Karpas-422 (cell line): ENCODE measurements around the gene CEP104. TPM values are rescaled to one million over a fixed set of nuclear protein-coding genes. Genes with fewer than 3 reads are reported as not detected.

Experiments used
- DNase-seq: peaks from one replicate; pipeline ENCODE4 v3.0.0-alpha.2; 2015
- H2AFZ ChIP-seq: fragments of 200-600 bp; sonication (generic); 2 replicates; pipeline ENCODE4 v1.6.1; 2014; ENCODE audit warnings: antibody characterized with exemption, low read length, mixed read lengths
- H3K27ac ChIP-seq: fragments of 200-600 bp; sonication (generic); 2 replicates; pipeline ENCODE4 v1.5.1; 2014; ENCODE audit warnings: mild to moderate bottlenecking, low read length, moderate library complexity
- H3K27me3 ChIP-seq: fragments of 200-600 bp; sonication (generic); 2 replicates; pipeline ENCODE4 v1.6.1; 2014; ENCODE audit warnings: low read length, mixed read lengths
- H3K36me3 ChIP-seq: fragments of 200-600 bp; sonication (generic); 2 replicates; pipeline ENCODE4 v1.6.1; 2014; ENCODE audit warnings: low read length, mixed read lengths; ENCODE audit not compliant: insufficient read depth
- H3K4me1 ChIP-seq: fragments of 200-600 bp; sonication (generic); 2 replicates; pipeline ENCODE4 v1.6.1; 2014; ENCODE audit warnings: mild to moderate bottlenecking, low read length, mixed read lengths
- H3K4me2 ChIP-seq: fragments of 200-600 bp; sonication (generic); 2 replicates; pipeline ENCODE4 v1.6.1; 2014; ENCODE audit warnings: low read length, low read depth, mild to moderate bottlenecking; ENCODE audit not compliant: poor library complexity, severe bottlenecking
- H3K4me3 ChIP-seq: fragments of 200-600 bp; sonication (generic); 2 replicates; pipeline ENCODE4 v1.5.1; 2014; ENCODE audit warnings: mild to moderate bottlenecking, antibody characterized with exemption, low read length, mixed read lengths
- H3K79me2 ChIP-seq: fragments of 200-600 bp; sonication (generic); 2 replicates; pipeline ENCODE4 v1.6.1; 2014; ENCODE audit warnings: mild to moderate bottlenecking, low read length, mixed read lengths
- H3K9ac ChIP-seq: fragments of 200-600 bp; sonication (generic); 2 replicates; pipeline ENCODE4 v1.6.0; 2014; ENCODE audit warnings: low read length
- H3K9me2 ChIP-seq: fragments of 200-600 bp; sonication (generic), shearing (Covaris generic); replicated peaks from 2 replicates; pipeline ENCODE4 v1.6.0; 2014; ENCODE audit warnings: mild to moderate bottlenecking, low read length, moderate library complexity; ENCODE audit not compliant: insufficient read depth
- H3K9me3 ChIP-seq: fragments of 300-700, 200-600 bp; sonication (generic); 2 replicates; pipeline ENCODE4 v1.6.1; 2014; ENCODE audit warnings: low read length, mixed read lengths
- H4K20me1 ChIP-seq: fragments of 200-600 bp; sonication (generic); 2 replicates; pipeline ENCODE4 v1.6.1; 2014; ENCODE audit warnings: mild to moderate bottlenecking, antibody characterized with exemption, low read length, low read depth; ENCODE audit not compliant: insufficient read depth
- total RNA-seq: library from RNA; depleted of rRNA; stranded (reverse); fragments of >200 nt; shearing (Covaris generic); gene quantifications from 2 replicates; pipeline ENCODE4 v1.2.3, GENCODE V29; 2014; ENCODE audit warnings: low replicate concordance

CEP104 gene
- total RNA-seq, 1 experiment from 2014 or later, result 19.9 TPM

DNA sequence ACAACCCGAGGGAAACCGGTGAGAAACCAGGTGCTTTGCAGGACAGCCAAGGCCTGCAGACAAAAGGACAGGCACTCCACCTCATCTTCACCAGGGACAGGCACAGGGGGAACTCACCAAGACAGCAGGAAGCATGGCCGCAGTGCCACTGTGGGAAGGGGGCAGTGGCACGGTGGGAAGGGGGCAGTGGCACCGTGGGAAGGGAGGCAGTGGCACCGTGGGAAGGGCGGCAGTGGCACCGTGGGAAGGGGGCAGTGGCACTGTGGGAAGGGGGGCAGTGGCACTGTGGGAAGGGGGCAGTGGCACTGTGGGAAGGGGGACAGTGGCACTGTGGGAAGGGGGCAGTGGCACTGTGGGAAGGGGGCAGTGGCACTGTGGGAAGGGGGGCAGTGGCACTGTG is 32.4 kb downstream of the CEP104 start:
- H3K36me3 ChIP-seq, result peaks cover 15% of the 10 kb centered on the region; the same call in 1 of the 2 replicates
- no peak overlapping the region for H2AFZ ChIP-seq
- H3K9me3 ChIP-seq, result no peaks in the 10 kb centered on the region
- no peak overlapping the region for H3K9ac ChIP-seq
- no peak overlapping the region for H3K4me3 ChIP-seq
- H4K20me1 ChIP-seq, result no peaks in the 10 kb centered on the region
- H3K9me2 ChIP-seq, result no peaks in the 10 kb centered on the region
- no peaks in the 10 kb centered on the region for H3K4me1 ChIP-seq
- H3K27me3 ChIP-seq, result no peaks in the 10 kb centered on the region
- H3K27ac ChIP-seq, result no peak overlapping the region
- H3K4me2 ChIP-seq, result no peak overlapping the region
- no peak for DNase-seq
- H3K79me2 ChIP-seq, result no peaks in the 10 kb centered on the region

DNA sequence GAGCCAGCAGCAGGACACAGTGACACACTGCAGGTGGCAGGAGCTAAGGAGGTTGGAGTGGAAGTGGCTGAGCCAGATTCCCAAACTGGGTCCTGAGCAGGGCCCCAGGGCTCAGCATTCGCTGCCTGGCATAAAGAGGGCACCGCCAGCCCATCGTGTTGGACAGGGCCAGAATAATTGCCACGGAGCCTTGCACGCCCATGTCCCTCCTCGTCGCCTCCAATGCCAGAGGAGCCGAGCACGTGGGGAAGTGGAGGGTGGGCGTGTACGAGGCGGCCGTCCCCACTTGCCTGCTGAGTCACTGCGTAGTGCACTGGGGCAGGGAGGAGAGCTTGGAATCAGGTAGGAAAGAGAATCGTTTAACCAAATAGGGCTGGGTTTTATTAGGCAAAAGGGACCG is 34.6 kb downstream of the CEP104 start:
- no peak for DNase-seq
- Histone ChIP-seq H3K9me3 (no peaks in the 10 kb centered on the region), H3K27me3 (no peaks in the 10 kb centered on the region), H3K4me1 (no peaks in the 10 kb centered on the region), H3K36me3 (peaks cover 6% of the 10 kb centered on the region; the same call in 1 of the 2 replicates), H3K4me3 (no peak overlapping the region), H3K27ac (no peak overlapping the region), H3K9ac (no peak overlapping the region), H3K4me2 (no peak overlapping the region), H2AFZ (no peak overlapping the region), H4K20me1 (no peaks in the 10 kb centered on the region), H3K9me2 (no peaks in the 10 kb centered on the region), H3K79me2 (no peaks in the 10 kb centered on the region)

DNA sequence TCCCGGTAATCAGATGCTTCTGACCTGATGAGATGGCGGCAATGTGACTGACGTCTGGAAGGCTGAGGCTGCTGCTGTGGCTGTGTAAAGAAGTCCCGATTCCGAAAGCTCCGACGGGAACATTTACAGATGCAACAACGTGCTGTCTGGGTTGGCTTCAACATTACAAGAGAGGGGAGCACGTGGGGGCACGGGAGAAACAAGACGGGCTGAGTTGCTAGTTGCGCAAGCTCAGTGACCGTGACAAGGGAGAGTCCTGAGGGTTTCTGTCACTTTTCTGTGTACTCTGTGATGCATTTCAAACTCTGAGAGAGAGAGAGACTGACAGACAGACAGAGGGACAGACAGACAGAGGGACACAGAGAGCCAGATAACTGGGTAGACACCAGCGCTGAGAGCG is 35.1 kb downstream of the CEP104 start:
- H3K4me1 ChIP-seq, result no peaks in the 10 kb centered on the region
- H3K27ac ChIP-seq, result no peak overlapping the region
- H2AFZ ChIP-seq, result no peak overlapping the region
- no peaks in the 10 kb centered on the region for H3K79me2 ChIP-seq
- DNase-seq, result no peak
- H3K9me3 ChIP-seq, result no peaks in the 10 kb centered on the region
- H3K4me3 ChIP-seq, result no peak overlapping the region
- no peaks in the 10 kb centered on the region for H4K20me1 ChIP-seq
- H3K9ac ChIP-seq, result no peak overlapping the region
- H3K27me3 ChIP-seq, result no peaks in the 10 kb centered on the region
- H3K9me2 ChIP-seq, result no peaks in the 10 kb centered on the region
- no peak overlapping the region for H3K4me2 ChIP-seq
- peaks cover 6% of the 10 kb centered on the region; the same call in 1 of the 2 replicates for H3K36me3 ChIP-seq

DNA sequence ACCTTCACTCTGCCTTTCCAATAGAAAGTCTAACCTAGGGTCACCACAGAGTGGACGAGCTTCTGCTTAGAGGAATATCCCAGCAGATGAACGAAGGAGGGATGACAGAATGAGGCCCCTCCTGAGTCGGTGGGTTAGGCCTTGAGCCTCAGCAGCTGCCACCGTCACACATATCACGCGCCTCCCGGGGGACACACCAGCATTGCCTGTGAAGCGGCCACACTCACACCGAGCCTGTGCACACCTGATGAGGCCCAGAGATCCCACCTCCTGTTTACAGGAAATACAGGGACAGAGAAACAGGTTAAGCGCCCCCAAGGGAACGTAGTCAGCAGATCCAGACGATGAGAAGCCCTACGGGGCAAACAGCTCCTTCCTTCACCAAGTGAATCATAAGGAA is 35.6 kb downstream of the CEP104 start:
- no peaks in the 10 kb centered on the region for H3K27me3 ChIP-seq
- no peak overlapping the region for H3K4me2 ChIP-seq
- DNase-seq, result no peak
- no peak overlapping the region for H3K27ac ChIP-seq
- H4K20me1 ChIP-seq, result no peaks in the 10 kb centered on the region
- H3K9me2 ChIP-seq, result no peaks in the 10 kb centered on the region
- H2AFZ ChIP-seq, result no peak overlapping the region
- no peaks in the 10 kb centered on the region for H3K9me3 ChIP-seq
- H3K4me1 ChIP-seq, result no peaks in the 10 kb centered on the region
- no peaks in the 10 kb centered on the region for H3K79me2 ChIP-seq
- no peak overlapping the region for H3K4me3 ChIP-seq
- peaks cover 6% of the 10 kb centered on the region; the same call in 1 of the 2 replicates for H3K36me3 ChIP-seq
- H3K9ac ChIP-seq, result no peak overlapping the region

DNA sequence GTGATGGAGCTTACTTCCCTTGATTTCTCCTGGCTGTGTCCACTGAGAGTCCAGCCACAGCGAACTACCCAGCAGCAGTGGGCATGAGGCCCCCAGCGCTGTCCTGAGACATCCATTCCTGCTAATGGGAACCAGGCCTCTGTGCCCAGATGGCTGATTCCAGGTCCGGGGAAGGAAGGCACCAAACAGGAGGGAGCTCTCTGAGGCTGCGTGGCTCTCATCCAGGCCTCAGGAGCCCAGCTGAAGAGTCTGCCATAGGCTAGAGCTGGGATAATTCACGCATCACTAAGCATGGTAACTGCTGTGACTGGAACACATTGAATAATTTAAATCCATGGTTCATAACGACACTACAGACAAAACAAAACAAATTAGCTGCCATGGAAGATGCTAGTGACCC is 36.0 kb downstream of the CEP104 start:
- Histone ChIP-seq H3K4me3 (no peak overlapping the region), H3K4me2 (no peak overlapping the region), H2AFZ (no peak overlapping the region), H3K79me2 (no peaks in the 10 kb centered on the region), H3K27me3 (no peaks in the 10 kb centered on the region), H3K27ac (no peak overlapping the region), H3K9ac (no peak overlapping the region), H3K9me3 (no peaks in the 10 kb centered on the region), H3K4me1 (no peaks in the 10 kb centered on the region), H3K9me2 (no peaks in the 10 kb centered on the region), H4K20me1 (no peaks in the 10 kb centered on the region), H3K36me3 (peaks cover 6% of the 10 kb centered on the region; the same call in 1 of the 2 replicates)
- no peak for DNase-seq

DNA sequence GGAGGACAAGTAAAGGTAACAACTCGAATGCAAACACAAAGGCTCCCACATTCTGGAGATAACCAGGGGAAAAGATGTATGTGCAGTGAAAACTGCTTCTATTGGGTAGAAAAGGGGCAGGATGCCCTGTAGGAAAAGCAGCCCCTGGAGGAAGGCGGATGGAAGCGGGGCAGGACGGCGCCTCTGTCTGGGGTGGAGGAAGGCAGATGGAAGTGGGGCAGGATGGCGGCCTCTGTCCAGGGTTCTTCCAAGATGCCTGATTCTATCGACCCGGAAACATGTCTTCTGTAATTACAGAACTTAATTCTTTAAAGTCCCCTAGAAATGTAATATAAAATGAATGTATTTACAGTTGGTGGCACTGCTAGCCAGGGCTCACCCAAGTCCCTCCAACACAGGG is 36.7 kb downstream of the CEP104 start:
- H3K4me3 ChIP-seq, result no peak overlapping the region
- no peaks in the 10 kb centered on the region for H3K4me1 ChIP-seq
- peaks cover 6% of the 10 kb centered on the region; the same call in 1 of the 2 replicates for H3K36me3 ChIP-seq
- H3K27me3 ChIP-seq, result no peaks in the 10 kb centered on the region
- no peaks in the 10 kb centered on the region for H3K9me2 ChIP-seq
- no peak overlapping the region for H2AFZ ChIP-seq
- no peak overlapping the region for H3K9ac ChIP-seq
- H3K79me2 ChIP-seq, result no peaks in the 10 kb centered on the region
- no peak overlapping the region for H3K27ac ChIP-seq
- H3K4me2 ChIP-seq, result no peak overlapping the region
- H4K20me1 ChIP-seq, result no peaks in the 10 kb centered on the region
- no peak for DNase-seq
- no peaks in the 10 kb centered on the region for H3K9me3 ChIP-seq

DNA sequence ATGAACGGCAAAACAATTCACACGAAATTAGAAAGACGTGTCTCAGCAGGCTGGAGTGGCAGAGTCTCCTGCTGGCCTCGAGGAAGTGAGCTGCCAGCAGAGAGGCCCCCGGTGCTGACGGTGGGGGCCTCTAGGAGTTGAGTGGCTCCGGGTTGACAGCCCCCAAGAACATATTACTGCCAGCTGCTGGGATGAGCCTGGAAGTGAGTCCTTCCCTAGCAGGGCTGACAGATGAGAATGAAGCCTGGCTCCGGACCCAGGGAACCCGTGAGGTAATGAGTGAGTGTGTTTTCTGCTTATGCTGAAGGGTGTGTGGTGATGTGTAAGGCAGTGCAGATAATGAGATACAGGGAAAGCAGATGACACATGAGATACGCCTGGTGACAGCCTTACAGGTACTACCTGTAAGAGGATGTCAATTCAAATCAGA is 37.2 kb downstream of the CEP104 start:
- Histone ChIP-seq H3K9me2 (no peaks in the 10 kb centered on the region), H3K27me3 (no peaks in the 10 kb centered on the region), H3K4me3 (no peak overlapping the region), H4K20me1 (no peaks in the 10 kb centered on the region), H3K79me2 (no peaks in the 10 kb centered on the region), H3K27ac (no peak overlapping the region), H3K9ac (no peak overlapping the region), H3K9me3 (no peaks in the 10 kb centered on the region), H3K4me2 (no peak overlapping the region), H3K36me3 (peaks cover 6% of the 10 kb centered on the region; the same call in 1 of the 2 replicates), H2AFZ (no peak overlapping the region), H3K4me1 (no peaks in the 10 kb centered on the region)
- DNase-seq, result no peak

DNA sequence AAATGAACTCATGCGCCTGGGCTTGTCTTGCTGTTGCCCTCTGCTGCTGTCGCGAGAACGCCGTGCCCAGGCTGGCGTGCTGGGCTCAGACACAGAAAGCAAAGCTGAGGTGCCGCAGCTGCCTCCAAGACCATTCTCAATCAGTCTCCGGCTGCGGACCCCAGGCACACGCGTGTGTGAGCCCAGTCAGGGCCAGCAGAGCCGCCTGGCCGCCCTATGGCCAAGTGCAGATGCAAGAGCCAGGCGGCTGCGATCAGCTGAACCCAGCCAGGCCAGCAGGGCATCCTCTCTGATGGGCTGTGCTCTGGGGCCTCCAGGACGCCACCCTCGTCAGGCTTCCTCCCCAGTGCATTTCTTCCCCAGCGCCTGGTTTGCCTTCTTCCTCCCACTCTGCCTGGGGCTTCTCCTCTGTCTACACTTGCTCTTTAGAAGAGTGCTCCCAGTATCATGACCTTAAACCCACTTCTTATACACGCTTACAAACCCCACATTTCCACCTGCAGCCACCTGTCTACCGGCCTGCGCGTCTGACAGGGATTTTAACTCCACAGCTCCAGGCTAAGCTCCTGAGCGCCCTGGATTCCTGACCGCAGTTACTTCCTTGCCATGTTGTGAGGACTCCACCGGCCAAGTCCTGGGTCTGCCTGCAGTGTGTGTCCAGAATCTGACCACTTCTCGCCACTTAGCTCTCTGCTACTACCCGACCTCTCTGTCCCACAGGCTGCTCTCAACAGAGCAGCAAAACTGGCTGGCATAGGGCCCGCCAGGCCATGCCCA is 39.0 kb downstream of the CEP104 start:
- DNase-seq, result no peak
- no peaks in the 10 kb centered on the region for H3K4me1 ChIP-seq
- H2AFZ ChIP-seq, result no peak overlapping the region
- H3K9me3 ChIP-seq, result no peaks in the 10 kb centered on the region
- H3K9me2 ChIP-seq, result no peaks in the 10 kb centered on the region
- no peak overlapping the region for H3K4me2 ChIP-seq
- H3K36me3 ChIP-seq, result peaks cover 3% of the 10 kb centered on the region; the same call in 1 of the 2 replicates
- H3K27me3 ChIP-seq, result no peaks in the 10 kb centered on the region
- no peak overlapping the region for H3K4me3 ChIP-seq
- no peaks in the 10 kb centered on the region for H3K79me2 ChIP-seq
- no peak overlapping the region for H3K9ac ChIP-seq
- H4K20me1 ChIP-seq, result no peaks in the 10 kb centered on the region
- H3K27ac ChIP-seq, result no peak overlapping the region
